Measurements from ENCODE around the gene KLHL41. TPM values are rescaled to one million over a fixed set of nuclear protein-coding genes. Genes with fewer than 3 reads are reported as not detected.

The KLHL41 gene
- total and polyA plus RNA-seq, 4 donors: 0.10 to 0.33 (median 0.26) TPM

GRCh38 chr2:169480079-169480465, 29.4 kb upstream of the KLHL41 start:
- H3K36me3 ChIP-seq (ENCODE audit: control insufficient read depth in 4 of 4, insufficient read depth in 3 of 4, low read depth in 1 of 4, low read length in 3 of 4): peaks cover 4 to 6% (median 4%) of the 10 kb centered on the region in 4 donors
- peak overlapping the region; percentile 55 to 69 for H3K9ac ChIP-seq (ENCODE audit: low read depth in 1 of 2, low read length in 2 of 2)
- H3K4me1 ChIP-seq (ENCODE audit: control insufficient read depth in 4 of 4, insufficient read depth in 4 of 4, low read length in 3 of 4): peaks cover 0 to 15% (median 3%) of the 10 kb centered on the region in 4 donors
- DNase-seq (ENCODE audit: low spot score): no peak
- 46% methylated on average over 9 of the region's 9 CpGs for WGBS
- TF ChIP-seq REST (IDR thresholded peaks at IDR 0.05): no peak
- TF ChIP-seq NR2F2 (IDR thresholded peaks at IDR 0.05): no peak
- no peak for TF ChIP-seq SP1 (IDR thresholded peaks at IDR 0.05)
- no peak for TF ChIP-seq CTCF (IDR thresholded peaks at IDR 0.05; ENCODE audit: low read depth, low read length, missing input control)
- no peak for TF ChIP-seq ZBTB33 (IDR thresholded peaks at IDR 0.05)
- TF ChIP-seq FOXA2 (IDR thresholded peaks at IDR 0.05): no peak
- no peak for TF ChIP-seq EGR1 (IDR thresholded peaks at IDR 0.05; ENCODE audit: low read depth in 2 of 2)
- TF ChIP-seq HNF4A (conservative IDR thresholded peaks at IDR 0.05): no peak
- TF ChIP-seq ATF3 (IDR thresholded peaks at IDR 0.05): no peak
- no peak overlapping the region for H3K27ac ChIP-seq (ENCODE audit: low read depth in 1 of 2, low read length in 2 of 2)
- no peaks in the 10 kb centered on the region for H3K9me3 ChIP-seq (ENCODE audit: control insufficient read depth in 4 of 4, low read length in 3 of 4)
- H3K4me3 ChIP-seq (ENCODE audit: low read depth in 1 of 3, low read length in 3 of 3): peak overlapping the region; percentile 65 to 81 (median 78)
- no peaks in the 10 kb centered on the region for H3K27me3 ChIP-seq (ENCODE audit: control insufficient read depth in 4 of 4, insufficient read depth in 4 of 4, low read length in 3 of 4)

GRCh38 chr2:169485650-169486138, 23.8 kb upstream of the KLHL41 start:
- H3K27me3 ChIP-seq (ENCODE audit: control insufficient read depth in 4 of 4, insufficient read depth in 4 of 4, low read length in 3 of 4): no peaks in the 10 kb centered on the region
- TF ChIP-seq HNF4A (conservative IDR thresholded peaks at IDR 0.05) (no peak), HNF4G (IDR thresholded peaks at IDR 0.05) (no peak), REST (IDR thresholded peaks at IDR 0.05) (no peak), MAX (IDR thresholded peaks at IDR 0.05) (no peak), CTCF (IDR thresholded peaks at IDR 0.05; ENCODE audit: low read depth, low read length, missing input control) (no peak), RAD21 (IDR thresholded peaks at IDR 0.05) (no peak)
- peaks cover 4 to 13% (median 9%) of the 10 kb centered on the region in 4 donors for H3K36me3 ChIP-seq (ENCODE audit: control insufficient read depth in 4 of 4, insufficient read depth in 3 of 4, low read depth in 1 of 4, low read length in 3 of 4)
- WGBS: 95% methylated on average over 1 of the region's 1 CpG
- H3K4me1 ChIP-seq (ENCODE audit: control insufficient read depth in 4 of 4, insufficient read depth in 4 of 4, low read length in 3 of 4): no peaks in the 10 kb centered on the region
- no peak overlapping the region for H3K9ac ChIP-seq (ENCODE audit: low read depth in 1 of 2, low read length in 2 of 2)
- H3K4me3 ChIP-seq (ENCODE audit: low read depth in 1 of 3, low read length in 3 of 3): no peak overlapping the region
- H3K27ac ChIP-seq (ENCODE audit: low read depth in 1 of 2, low read length in 2 of 2): no peak overlapping the region
- no peak for DNase-seq (ENCODE audit: low spot score)
- no peaks in the 10 kb centered on the region for H3K9me3 ChIP-seq (ENCODE audit: control insufficient read depth in 4 of 4, low read length in 3 of 4)
